ENCODE measurements around the gene TGM3. TPM values are rescaled to one million over a fixed set of nuclear protein-coding genes. Genes with fewer than 3 reads are reported as not detected.

TGM3 gene
- total and polyA plus RNA-seq, 2 of the 4 experiments (the other 2 are of a cell fraction) = not detected

GRCh38 chr20:2365091-2365490 lies 69.3 kb downstream of the TGM3 start:
- Histone ChIP-seq H3K27me3 (ENCODE audit: control insufficient read depth, insufficient read depth, low read length) (no peaks in the 10 kb centered on the region; the same call in 1 of the 2 replicates), H3K4me3 (ENCODE audit: insufficient read depth, low read depth, low read length) (no peak overlapping the region), H3K23ac (ENCODE audit: low read depth, low read length) (no peak overlapping the region), H2AK9ac (replicated peaks; ENCODE audit: low read depth, low read length, poor library complexity) (no peak overlapping the region), H3K4ac (ENCODE audit: low read depth, low read length) (no peak overlapping the region), H3K9me3 (ENCODE audit: control insufficient read depth, insufficient read depth, low read length) (no peaks in the 10 kb centered on the region), H3K9me1 (ENCODE audit: insufficient read depth, low read length) (no peaks in the 10 kb centered on the region), H3K4me1 (ENCODE audit: control insufficient read depth, insufficient read depth, low read length) (no peaks in the 10 kb centered on the region), H2BK20ac (ENCODE audit: low read depth, low read length) (no peak overlapping the region), H4K91ac (ENCODE audit: insufficient read depth, low read depth, low read length) (no peak overlapping the region), H3K14ac (replicated peaks; ENCODE audit: low read depth, low read length) (no peak overlapping the region), H2AK5ac (ENCODE audit: low read depth, low read length) (no peak overlapping the region), H2BK120ac (ENCODE audit: low read depth, low read length) (no peak overlapping the region), H3K27ac (ENCODE audit: insufficient read depth, low read length) (no peak overlapping the region), H3K18ac (ENCODE audit: low read depth, low read length) (no peak overlapping the region), H2BK5ac (ENCODE audit: low read depth, low read length, poor library complexity, severe bottlenecking) (no peak overlapping the region), H3K36me3 (ENCODE audit: control insufficient read depth, insufficient read depth, low read length) (no peaks in the 10 kb centered on the region), H3K56ac (ENCODE audit: extremely low read depth, insufficient read depth, low read length) (no peak overlapping the region), H3K4me2 (ENCODE audit: low read depth, low read length) (no peak overlapping the region), H3K79me1 (ENCODE audit: low read depth in 1 of 2, low read length in 2 of 2) (no peaks in the 10 kb centered on the region), H4K8ac (ENCODE audit: low read depth in 2 of 2, low read length in 2 of 2) (no peak overlapping the region), H2AFZ (replicated peaks; ENCODE audit: low read length, poor library complexity) (no peak overlapping the region), H4K5ac (ENCODE audit: low read depth, low read length) (no peak overlapping the region), H4K20me1 (ENCODE audit: insufficient read depth, low read length) (no peaks in the 10 kb centered on the region), H3K9ac (ENCODE audit: low read depth, low read length) (no peak overlapping the region), H2BK15ac (ENCODE audit: low read depth, low read length) (no peak overlapping the region)
- CTCF ChIA-PET = no interaction called here
- POLR2A ChIA-PET (ENCODE audit: unreplicated experiment) = no interaction called here
- intact Hi-C loops (cut with micrococcal nuclease) = no loop called here
- no peak for ATAC-seq (ENCODE audit: low read depth)
- dilution Hi-C loops (cut with HindIII; ENCODE audit: low sequenced_read_pairs, unreplicated experiment) = no loop called here
- DNase-seq = no peak
- in situ Hi-C loops (cut with MboI; ENCODE audit: low sequenced_read_pairs) = no loop called here
- WGBS, 2 experiments (ENCODE audit: extremely low coverage in 2 of 2, insufficient read length in 1 of 2) = 75% methylated on average over 1 of the region's 2 CpGs; no CpG with 5 or more reads in 1 of the 2 experiments
- TF ChIP-seq RAD21 (IDR thresholded peaks at IDR 0.05; ENCODE audit: low read length) (no peak), CHD1 (IDR thresholded peaks at IDR 0.05; ENCODE audit: low read depth, low read length) (no peak), MAZ (IDR thresholded peaks at IDR 0.05; ENCODE audit: borderline replicate concordance, low read depth, low read length) (no peak), ELK1 (IDR thresholded peaks at IDR 0.05; ENCODE audit: borderline replicate concordance, low read depth, low read length) (no peak), POLR2A (IDR thresholded peaks at IDR 0.05; ENCODE audit: low read depth, low read length) (no peak), NFE2L2 (IDR thresholded peaks at IDR 0.05; ENCODE audit: low read depth, low read length) (no peak), BHLHE40 (IDR thresholded peaks at IDR 0.05; ENCODE audit: low read depth, low read length) (no peak), SMC3 (IDR thresholded peaks at IDR 0.05; ENCODE audit: low read depth, low read length) (no peak), RFX5 (IDR thresholded peaks at IDR 0.05; ENCODE audit: low read depth, low read length) (no peak), MXI1 (IDR thresholded peaks at IDR 0.05; ENCODE audit: borderline replicate concordance, low read depth, low read length) (no peak), FOS (IDR thresholded peaks at IDR 0.05; ENCODE audit: low read depth, low read length) (no peak), MAFK (IDR thresholded peaks at IDR 0.05; ENCODE audit: low read depth, low read length) (no peak), CEBPB (IDR thresholded peaks at IDR 0.05; ENCODE audit: low read depth, low read length) (no peak), RCOR1 (IDR thresholded peaks at IDR 0.05; ENCODE audit: insufficient replicate concordance, low read length) (no peak)
- TF ChIP-seq, protein P1, sequence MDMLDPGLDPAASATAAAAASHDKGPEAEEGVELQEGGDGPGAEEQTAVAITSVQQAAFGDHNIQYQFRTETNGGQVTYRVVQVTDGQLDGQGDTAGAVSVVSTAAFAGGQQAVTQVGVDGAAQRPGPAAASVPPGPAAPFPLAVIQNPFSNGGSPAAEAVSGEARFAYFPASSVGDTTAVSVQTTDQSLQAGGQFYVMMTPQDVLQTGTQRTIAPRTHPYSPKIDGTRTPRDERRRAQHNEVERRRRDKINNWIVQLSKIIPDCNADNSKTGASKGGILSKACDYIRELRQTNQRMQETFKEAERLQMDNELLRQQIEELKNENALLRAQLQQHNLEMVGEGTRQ (IDR thresholded peaks at IDR 0.05; ENCODE audit: low read depth, low read length) = no peak
- TF ChIP-seq, protein P2, sequence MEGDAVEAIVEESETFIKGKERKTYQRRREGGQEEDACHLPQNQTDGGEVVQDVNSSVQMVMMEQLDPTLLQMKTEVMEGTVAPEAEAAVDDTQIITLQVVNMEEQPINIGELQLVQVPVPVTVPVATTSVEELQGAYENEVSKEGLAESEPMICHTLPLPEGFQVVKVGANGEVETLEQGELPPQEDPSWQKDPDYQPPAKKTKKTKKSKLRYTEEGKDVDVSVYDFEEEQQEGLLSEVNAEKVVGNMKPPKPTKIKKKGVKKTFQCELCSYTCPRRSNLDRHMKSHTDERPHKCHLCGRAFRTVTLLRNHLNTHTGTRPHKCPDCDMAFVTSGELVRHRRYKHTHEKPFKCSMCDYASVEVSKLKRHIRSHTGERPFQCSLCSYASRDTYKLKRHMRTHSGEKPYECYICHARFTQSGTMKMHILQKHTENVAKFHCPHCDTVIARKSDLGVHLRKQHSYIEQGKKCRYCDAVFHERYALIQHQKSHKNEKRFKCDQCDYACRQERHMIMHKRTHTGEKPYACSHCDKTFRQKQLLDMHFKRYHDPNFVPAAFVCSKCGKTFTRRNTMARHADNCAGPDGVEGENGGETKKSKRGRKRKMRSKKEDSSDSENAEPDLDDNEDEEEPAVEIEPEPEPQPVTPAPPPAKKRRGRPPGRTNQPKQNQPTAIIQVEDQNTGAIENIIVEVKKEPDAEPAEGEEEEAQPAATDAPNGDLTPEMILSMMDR (conservative IDR thresholded peaks at IDR 0.05; ENCODE audit: low read depth, low read length) = no peak
- no TSS peak for BruUV-seq (replicated peaks)
